Fibroblast of gingiva (primary cell): ENCODE results near the gene GALNT18.
"Not testable (repeated sequence)": the region's sequence is repeated elsewhere in the genome, so short reads cannot be mapped to it uniquely, and the experiment has no call there.

Source experiments
- DNase-seq: peaks from one replicate; pipeline ENCODE4 v3.0.0-alpha.2; 2011; ENCODE audit warnings: low read depth

GALNT18 gene

DNA sequence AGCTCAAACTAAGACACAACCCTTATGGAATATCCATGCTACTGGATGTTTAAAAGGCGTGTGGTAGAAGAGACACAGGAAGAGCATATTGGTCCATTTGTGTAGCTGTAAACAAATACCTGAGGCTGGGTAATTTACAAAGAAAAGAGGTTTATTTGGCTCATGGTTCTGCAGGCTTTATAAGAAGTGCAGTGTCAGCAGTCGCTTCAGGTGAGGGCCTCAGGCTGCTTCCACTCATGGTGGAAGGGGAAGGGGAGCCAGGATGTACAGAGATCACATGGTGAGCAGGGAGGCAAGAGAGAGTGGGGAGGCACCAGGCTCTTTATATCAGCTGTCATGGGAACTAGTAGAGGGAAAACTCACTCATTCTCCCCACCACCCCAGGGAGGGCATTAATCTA, 237.0 kb downstream of the GALNT18 start:
- no peak for DNase-seq

- DNase-seq: no peak
Observed at GRCh38 chr11:11383995-11384394, 237.8 kb downstream of the GALNT18 start.

DNA sequence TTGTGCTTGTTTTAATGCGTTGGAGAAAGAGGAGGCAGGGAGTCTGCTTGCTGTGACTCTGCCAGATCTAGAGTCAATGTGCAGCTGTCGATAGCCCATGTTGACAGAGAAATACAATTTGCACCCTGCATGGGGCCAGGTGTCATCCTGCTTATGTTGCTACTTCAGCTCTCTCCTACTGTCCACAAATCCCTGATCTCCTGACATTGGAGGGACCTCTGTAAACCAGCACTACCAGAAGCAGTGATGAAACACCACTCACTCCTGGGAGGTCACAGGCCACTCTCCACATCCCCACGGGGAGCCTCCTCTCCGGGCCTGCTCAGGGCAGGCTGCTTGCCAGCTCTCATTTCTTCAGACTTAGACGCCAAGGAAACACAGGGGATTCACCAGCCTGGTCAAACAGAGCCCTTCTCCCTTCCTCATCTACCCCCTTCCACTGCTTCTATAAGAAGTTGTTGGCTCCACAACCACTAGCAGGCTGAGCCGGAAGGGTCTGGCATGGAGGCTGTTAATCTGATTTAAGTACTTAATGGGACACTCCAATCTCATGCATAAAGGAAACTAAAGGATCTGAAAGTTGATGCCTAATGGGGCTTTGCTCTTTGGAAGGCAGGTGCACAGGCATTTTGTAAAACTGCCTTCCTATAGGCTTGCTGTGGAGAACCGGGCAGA, 238.8 kb downstream of the GALNT18 start:
- no peak for DNase-seq

DNA sequence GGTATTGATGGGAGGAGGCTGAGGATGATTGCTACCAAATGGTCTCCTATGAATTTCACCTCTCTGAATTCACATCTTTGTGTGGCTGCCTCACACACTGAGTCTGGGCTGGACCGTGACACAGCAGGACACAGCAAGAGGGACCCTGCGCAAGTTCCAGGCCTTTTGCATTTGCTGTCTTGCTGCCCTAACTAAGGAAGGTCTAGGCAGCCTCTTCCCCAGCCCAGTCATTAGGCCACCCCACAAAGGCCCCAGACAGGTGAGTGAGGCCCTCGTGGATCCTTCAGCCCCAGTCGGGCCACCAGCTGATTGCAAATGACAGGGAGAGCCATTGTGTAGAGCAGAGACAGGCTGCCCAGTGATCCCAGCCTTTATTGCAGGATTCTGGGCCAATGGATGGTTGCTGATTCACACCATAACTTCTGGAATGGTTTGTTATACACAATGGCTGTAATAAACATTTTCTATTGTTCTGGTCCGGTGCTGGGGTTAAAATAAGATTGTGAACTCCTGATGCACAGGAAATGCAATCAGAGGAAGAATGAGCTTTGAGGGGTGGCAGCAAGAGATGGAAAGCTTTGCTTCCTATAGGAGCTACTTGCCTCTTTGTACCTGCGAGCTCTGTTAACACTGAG, 240.2 kb downstream of the GALNT18 start:
- DNase-seq: no peak

GRCh38 chr11:11380883-11381282, 240.9 kb downstream of the GALNT18 start:
- DNase-seq: no peak

DNA sequence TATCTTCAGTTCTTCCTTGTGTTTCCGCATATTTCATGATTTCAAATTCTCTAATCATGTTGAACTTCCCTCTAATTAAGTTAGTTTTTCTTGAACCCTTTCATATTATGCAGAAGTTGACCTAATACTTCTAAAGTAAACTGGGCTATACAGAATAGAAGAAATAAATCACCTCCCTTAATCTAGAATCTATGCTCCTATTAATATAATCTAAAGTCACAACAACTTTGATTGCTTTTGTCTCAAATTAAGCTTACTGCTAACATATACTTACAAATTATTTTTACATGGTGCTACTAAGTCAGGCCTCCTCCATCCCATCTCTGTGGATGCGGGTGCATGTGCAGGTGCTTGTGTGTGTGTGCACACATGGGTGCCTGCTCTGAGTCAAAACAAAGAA, 241.5 kb downstream of the GALNT18 start:
- DNase-seq: no peak

DNA sequence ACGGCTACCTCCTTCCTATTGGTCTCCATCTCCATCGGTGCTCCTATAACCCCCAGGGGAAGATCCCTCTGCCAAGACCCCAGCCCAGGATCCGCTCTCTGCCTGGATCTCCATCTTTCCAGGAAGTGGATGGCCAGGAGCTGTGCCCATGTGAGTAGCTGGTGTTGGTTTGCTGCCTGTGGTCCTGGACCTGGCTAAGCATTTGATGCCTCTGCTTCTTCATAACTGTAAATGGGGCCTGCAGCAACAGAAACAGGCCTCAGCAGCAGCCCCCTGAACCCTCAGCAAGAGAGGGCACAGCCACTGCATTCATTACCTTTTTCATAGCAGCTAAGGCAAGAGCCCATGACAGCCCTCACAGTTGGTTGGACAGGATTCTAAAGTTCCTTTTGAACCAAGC, 242.1 kb downstream of the GALNT18 start:
- no peak for DNase-seq

DNA sequence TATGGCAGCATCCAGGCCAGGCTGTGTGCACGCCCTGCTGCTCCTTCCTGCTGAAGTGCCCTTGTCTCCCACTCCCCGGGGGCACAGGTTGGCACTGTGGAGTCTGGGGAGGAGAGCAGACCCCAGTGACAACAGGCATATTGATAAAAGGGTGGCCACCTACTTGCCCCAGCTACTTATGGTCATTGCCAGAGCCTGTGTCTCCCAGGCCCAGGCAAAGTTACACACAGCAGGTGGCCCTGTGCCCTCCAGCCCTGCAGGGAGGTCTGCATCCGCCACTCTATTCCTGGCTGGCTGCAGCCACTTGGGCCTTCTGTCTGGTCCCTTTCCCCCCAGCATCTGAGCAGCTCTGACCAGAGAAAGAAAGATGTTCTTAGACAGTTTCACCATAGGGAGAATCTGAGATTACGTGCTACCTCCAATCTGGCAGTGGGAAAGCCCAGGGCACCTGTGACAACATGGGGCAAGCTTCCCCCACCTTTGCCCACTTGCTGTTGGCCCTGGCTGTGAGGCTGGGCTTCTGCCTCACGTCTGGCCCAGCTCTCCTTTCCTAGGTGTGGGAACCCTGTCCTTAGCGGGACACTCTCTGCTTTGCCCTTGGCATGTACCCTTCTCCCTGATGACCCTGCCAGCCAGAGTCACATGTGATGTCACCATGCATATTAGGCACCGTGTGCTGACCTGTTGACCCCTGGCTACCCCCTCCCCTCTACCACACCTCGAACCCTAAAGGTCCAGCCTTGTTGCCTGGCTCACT, 243.4 kb downstream of the GALNT18 start:
- DNase-seq: no peak

- no peak for DNase-seq
Observed at GRCh38 chr11:11374358-11375148, 247.3 kb downstream of the GALNT18 start.

- DNase-seq: no peak
Observed at GRCh38 chr11:11373934-11374333, 247.9 kb downstream of the GALNT18 start.

GRCh38 chr11:11372461-11372860, 249.3 kb downstream of the GALNT18 start:
- no peak for DNase-seq

DNA sequence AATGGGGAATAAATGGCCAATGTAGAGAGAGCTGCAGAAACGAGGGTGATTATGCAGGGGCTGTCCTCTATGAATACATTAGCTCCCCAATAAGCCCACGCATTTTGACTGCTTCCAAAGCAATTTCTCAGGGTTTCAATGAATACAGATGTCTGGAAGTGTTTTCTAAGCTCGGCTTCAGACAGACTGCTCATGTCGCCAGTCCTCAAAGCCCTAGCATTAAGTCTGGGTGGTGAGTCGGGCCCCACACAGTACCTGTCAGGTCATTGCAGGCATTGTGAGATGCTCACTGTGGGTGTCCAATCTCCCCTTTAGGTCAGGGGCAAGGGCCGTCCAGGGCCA, 250.9 kb downstream of the GALNT18 start:
- no peak for DNase-seq

- DNase-seq: no peak
Observed at GRCh38 chr11:11370255-11370961, 251.4 kb downstream of the GALNT18 start.

DNA sequence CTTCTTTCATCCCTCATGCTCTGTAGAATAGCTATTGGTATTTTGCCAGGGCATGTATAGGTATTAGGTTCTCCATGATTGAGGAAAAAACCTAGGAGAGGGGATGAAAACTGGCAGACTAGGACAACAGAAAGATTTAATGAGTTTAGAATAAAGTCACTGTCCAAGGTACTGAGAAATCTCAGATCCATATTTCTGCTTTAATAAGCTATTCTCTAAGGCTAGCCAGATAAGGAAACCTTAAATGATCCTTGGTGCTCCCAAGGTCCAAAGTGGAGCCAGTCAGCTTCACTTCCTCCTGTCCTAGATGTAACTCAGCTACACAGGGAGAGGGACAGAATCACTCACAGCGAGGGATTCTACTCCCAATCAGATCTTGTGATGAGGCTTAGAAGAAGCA, 255.0 kb downstream of the GALNT18 start:
- DNase-seq: no peak

DNA sequence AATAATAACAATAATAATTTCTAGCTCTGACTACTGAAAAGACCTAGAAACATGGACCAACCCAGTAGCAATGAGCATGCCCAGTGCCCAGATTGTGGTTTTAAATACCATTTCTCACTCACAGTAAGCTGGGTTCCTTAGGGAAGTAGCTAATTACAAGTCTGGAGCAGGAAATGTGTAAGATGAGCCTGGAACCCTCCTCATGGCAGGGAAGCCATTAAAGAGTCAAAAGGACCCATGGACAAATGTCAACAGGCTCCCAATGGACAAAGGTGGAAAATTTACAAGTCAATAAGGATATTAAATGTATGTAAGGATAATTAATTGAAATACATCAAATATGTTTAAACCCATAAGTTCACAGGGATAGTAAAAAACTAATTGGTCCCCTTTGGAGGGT, 258.1 kb downstream of the GALNT18 start:
- DNase-seq: no peak

- DNase-seq: no peak
Observed at GRCh38 chr11:11359611-11360010, 262.2 kb downstream of the GALNT18 start.

DNA sequence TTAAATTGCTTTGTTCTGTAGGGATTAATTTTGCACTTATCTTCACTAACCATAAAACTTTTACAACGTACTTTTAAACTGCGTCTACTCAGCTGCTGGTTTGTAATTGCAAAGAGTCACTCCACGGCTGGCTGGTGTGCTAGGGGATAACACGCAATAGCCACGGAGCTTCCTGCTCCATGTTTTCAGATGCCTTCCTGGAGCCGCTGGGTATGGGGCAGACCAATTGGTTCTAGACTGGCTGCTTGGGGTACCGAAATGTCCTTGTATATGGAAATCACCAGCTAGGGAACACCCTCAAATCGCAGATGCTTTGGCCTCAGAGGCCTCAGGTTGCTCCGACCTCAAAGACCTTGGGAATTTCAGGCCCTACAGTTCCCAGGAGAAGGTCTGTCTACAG, 265.0 kb downstream of the GALNT18 start:
- no peak for DNase-seq

DNA sequence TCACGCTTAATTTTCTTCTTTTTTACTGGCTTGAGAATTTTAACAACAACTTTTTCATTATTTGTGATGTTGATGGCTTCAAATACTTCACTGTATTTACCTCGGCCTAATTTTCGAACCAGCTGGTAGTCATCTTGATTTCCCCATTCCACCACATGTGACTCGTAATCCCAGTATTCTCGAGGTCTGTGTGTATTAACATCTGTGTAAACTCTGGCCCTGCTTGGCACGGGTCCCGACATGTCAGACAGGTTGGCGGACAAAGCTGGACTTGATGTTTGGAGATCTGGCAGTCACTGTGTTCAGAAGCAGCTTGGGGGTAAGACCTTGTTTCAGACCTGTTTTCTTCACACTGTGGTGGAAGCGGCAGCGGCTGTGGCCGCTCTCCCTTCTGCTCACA, 268.9 kb downstream of the GALNT18 start, which contains the start of gene CSNK2A3:
CSNK2A3 (minus strand) TSS at position 373 of the 400 bp plus-strand sequence; CDS start at position 242, 131 bp downstream.
- not testable (repeated sequence) for DNase-seq

DNA sequence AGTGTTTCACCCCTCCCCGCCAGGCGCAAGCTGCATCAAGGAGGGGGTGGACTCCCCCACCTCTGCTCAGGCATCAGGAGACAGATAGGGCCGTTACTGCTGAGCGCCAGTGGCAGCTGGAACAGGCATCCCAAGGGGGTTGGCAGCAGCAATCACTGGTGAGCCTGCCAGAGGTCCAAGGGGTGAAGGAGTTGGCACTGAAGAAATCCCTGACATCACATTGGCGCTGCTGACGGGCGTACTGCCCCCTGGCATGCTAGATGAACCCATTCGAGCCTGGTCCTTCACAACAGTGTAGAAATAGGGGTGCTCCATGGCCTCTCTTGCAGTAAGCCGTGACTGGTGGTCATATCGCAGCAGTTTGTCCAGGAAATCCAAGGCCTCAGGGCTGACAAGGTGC, 270.0 kb downstream of the GALNT18 start:
- not testable (repeated sequence) for DNase-seq

DNA sequence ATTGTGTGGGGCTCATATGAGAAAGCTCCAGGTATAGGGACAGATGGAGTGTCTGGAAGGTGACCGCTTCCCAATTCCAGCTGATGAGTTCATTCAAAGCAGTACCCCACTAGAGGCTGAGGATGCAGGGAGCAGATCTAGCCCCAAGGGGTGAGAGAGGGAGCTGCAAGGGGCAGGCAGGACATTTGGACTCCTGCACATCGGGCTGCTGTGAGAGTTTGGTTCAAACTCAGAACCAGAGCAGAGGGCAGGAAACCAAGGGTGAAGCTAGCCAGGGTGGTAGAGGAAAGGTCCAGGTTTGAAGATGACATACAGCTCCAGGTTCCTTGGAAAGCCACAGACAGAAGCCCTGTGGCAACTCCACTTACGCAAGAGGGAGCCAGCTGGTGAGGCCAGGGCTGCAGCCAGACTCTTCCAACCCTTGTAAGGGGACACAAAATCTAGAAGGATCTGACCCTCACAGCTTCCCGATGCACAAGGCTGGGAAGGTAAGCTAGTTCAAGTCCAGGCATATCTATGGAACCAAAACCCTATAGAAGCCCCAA, 270.7 kb downstream of the GALNT18 start:
- no peak for DNase-seq

- DNase-seq: peak; percentile 34
Observed at GRCh38 chr11:11349870-11350337, 271.9 kb downstream of the GALNT18 start.
